NCI-H2107 (cell line): ENCODE results near the gene PMEPA1.

Experiments used
- DNase-seq: peaks from one replicate; lab custom pipeline; 2025; lab: John Stamatoyannopoulos, UW

PMEPA1 gene

DNA sequence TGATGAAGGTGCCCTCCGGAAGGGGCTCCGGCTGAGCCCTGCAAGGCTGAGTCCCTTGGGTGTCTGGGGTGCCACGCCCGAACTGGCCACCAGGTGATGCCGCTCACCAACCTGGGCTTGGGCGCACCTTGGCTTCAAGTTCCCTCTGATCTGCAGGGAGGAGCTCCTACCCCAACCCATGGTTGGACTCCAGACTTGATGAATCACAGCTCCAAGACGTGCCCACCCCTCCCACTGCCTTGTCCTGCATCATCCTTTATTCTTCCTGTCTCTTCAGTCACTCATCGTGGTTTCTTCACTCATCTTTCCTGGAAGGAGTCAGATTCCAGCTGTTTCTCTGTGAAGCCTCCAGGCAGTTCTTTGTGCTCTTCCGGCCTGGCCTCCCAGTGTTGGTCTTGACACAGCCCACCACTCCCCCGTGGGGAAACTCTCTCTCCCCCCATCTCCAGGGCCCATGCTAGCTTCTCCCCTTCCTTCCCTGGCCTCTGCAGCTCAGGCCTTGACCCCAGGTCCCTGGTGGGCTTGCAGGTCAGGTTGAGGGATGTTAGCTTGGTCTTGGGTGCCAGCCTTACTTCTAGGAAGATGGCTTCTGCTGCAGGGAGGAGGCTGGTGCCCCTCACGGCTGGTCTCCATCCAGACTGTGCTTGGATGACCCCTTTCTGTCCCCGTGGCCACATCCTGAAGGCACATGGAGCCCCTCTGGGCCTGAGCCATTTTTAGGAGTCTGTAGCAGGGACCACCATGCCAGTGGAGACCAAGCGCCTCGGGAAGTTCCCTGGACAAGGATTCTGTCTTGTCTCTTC, 87.0 kb downstream of the PMEPA1 start:
- no peak for DNase-seq

DNA sequence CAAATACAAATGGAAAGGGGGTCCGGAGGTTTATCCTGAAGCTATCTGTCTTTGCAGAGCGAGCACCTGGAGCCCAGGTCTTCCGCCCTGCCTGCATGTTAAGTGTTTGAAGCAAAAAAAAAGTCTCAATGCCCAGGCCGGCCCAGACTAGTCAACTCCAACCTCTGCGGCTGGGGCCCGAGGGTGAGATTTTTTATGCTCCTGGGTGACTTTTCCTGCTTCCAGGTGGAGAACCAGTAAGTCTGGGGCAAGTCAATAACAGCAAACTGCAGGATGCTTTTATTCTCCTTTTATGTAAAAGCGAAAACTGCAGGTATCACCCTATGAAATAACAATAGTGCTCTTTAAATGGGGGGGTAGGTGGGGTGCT, 87.6 kb downstream of the PMEPA1 start:
- no peak for DNase-seq

DNA sequence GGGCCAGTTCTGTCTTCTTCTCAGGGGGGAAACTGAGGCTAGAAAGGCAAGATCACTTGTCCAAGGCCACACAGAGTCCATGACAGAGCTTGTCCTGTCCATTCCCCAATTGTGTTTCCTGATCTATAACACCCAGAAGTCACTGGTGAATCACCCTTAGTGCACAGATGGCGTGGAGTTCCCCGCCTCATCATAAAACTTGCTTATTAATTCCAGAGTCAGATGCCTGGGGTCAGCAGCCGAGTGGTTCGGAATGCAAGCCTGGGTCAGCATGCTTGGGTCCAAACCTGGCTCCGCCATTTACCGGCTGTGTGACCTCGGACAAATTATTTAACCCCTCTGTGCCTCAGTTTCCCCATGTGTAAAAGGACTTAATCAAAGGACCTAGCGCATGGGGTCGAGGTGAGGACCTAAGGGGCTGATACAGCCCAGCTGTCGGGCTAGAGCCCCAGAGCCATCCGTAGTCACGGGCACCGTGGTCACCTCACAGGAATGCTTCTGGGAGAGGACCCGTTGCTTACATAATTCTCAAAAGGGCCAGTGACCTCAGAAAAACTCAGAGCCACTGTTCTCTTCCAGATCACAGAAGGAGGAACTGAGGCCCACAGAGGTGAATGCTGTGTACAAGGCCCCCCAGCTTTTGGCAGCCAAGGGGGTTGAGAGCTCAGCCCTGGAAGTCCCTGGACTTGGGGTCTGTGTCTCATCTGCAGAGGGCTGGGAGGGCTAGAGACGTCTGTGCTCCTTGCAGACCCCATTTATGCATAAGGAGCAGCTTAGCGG, 88.2 kb downstream of the PMEPA1 start:
- DNase-seq = no peak

DNA sequence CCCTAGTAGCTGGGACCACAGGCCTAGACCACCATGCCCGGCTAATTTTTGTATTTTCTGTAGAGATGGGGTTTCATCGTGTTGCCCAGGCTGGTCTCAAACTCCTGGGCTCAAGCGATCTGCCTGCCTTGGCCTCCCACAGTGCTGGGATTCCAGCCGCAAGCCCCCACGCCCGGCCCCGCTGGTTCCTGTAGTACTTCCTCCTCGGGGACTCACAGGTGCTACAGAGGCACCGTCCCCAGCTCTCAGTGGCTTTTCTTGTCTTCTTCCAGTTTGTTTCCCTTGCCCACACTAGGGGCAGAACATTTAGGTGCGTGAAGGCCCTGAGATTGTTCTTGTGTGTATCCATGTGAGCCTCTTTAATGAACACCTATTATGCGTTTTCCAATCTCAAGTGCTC, 88.8 kb downstream of the PMEPA1 start:
- no peak for DNase-seq

DNA sequence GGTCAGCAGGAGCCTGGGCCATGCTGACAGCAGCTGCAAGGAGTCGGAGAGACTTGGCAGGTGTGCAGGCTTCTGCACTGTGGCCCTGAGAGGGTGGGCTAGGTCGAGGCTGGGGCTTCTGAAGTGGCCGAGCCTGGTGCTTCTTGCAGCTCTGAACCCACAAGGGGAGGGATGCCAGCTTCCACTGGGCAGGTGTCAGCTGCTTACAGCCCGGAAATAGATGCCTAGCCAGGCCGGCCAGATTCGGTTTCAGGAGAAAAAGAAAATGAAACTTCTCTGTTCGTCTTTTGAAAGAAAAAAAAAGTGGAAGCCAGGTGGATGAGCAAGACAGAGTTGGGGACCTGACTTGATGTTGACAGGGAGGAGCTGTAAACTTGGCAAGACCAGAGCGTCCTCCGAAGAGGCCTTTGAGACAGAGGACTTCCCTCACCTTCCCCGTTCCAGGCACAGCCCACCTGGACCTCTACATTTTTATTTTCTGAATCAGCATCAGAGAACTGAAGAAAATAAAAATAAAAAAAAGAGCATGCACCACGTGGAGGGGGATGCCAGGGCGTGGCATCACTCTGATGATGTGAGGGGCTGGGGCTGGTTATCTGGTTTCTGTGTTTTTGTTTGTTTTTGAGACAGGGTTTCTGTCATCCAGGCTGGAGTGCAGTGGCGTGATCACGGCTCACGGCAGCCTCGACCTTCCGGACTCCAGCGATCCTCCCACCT, 89.4 kb downstream of the PMEPA1 start, which contains the start of gene ZBP1:
Gene ZBP1, minus strand, starts transcription at position 153 of the 717 bp plus-strand sequence. Its CDS starts 131 bp downstream, at position 22.
- no peak for DNase-seq

DNA sequence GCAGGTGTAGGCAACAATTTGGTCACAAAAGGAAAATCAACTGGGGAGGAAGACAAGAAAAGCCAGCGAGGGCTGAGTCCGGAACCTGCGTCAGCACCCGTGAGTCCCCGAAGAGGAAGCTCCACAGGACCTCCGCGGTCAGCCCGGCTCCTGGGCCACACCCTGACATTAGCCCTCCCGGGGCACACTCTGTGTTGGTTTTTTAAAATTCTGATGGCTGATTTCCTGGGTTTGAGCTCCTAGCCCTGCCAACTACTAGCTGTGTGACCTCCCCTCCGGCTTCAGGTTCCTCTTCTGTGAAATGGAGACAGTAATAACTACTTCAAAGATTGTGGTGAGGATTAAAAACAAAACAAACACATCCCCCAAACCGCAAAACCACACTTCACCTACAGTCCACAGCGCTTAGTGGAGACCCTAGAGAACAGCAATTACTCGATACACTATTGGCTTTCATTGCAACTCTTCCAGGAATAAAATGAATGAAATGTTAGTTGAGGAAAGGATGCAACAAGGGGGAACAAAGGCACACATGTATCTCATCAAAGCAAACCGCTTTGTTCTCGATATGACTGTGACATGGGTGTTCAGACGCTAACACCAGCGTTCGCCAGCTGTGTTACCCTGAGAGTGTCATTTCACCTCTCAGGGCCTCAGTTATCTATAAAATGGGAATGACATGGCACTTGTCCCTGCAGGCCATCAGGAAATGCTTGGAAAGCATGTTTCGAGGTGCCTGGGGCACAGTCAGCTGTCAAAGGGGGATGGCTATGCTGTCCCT, 90.6 kb downstream of the PMEPA1 start:
- no peak for DNase-seq

DNA sequence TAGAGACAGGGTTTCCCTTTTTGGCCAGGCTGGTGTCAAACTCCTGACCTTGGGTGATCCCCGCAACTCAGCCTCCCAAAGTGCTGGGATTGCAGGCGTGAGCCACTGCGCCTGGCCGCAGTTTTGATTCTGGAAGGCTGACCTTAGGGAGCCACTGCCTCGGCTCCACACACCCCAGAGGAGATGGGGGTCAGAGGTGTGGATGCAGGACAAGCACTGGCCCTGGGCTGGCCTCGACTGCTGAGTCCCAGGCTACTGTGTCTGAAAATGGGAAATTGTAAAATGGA, 91.1 kb downstream of the PMEPA1 start:
- DNase-seq = no peak

DNA sequence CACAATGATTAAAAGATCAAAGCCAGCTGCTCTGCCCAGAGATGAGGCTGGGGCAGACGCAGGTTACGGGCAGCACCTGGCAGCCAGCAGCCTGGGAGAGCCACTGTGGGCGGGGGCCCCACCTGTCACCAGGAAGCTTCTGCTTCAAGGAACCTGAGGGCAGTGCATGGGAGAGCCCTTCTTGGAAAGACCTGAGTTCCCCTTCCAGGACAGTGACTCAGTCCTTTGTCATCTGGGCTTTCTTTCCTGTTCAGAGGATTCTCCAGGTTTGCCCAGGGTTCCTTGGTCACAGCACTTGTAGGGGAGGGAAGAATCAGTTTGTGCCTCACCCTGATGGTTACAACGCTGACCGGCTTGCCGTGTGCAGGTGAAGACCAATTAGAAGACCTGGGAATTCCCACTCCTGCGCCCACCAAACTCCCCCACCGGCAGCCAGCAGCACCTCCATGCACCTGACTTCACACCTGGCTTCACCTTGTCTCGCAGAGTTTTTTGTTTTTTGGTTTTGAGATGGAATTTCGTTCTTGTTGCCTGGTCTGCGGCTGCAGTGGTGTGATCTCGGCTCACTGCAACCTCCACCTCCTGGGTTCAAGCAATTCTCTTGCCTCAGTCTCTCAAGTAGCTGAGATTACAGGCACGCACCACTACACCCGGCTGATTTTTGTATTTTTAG, 91.6 kb downstream of the PMEPA1 start:
- no peak for DNase-seq

DNA sequence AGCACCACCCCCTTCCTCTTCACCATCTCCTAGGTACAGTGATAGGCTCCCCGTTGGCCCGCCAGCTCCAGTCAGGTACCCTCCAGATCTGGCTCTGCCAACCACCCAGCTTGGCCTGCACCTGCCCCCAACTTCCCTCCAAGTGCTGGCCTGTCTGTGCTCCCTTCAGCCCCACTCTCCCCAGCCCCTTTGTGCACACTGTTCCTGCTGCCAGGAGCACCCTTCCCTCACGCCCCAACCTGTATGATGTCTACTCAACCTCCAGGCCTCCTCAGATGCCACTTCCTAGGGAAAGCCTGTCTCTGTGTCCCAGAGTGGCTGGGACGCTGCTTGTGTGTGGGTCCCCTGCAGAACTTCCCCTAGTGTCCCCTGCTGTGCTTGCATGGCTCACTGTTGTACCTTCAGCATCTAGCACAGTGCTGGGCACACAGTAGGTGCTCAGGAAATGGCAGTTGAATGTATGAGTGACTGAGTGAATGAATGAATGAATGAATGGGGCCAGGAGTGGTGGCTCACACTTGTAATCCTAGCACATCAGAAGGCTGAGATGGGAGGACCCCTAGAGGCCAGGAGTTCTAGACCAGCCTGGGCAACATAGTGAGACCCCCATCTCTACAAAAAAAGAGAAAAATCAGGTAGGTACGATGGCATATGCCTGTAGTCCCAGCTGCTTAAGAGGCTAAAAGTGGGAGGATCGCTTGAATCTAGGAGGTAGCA, 92.6 kb downstream of the PMEPA1 start:
- no peak for DNase-seq

DNA sequence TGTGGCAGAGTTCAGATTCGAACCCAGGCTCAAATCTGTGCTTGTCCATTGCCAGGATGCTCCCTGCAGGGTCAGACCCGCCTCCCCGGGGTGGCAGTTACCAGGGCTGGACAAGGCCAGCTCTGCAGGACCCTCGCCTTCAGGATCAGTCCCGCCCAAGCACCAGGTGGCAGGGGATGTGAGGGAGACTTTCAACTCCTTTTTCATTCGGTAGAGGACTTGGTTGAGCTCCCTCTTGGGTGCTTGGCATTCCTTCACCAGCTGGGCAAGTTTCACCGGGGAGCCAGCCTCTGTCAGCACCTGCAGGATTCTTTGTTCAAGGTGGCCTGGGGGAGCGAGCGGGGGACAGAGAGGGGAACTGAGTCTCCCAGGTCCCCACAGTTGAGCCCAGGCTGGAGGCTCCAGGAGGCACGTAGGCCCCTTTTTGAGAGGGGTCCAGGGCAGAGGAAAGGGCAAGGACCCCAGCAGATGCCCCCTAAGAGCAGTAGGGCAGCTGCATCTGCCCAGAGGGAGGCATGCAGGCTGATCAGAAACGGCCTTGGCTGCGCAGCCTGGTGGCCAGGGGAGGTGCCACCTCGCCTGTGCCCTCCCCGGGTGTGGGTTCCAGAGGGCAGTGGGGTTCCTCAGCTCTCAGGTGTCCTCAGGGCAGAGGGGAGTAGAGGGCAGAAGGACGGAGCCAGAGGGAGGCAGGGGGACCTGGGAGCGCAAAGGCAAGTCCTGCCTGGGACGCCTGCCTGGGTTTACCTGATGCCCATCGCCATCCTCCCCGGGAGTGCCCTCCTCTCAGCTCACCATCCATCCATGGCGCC, 93.5 kb downstream of the PMEPA1 start:
- no peak for DNase-seq

DNA sequence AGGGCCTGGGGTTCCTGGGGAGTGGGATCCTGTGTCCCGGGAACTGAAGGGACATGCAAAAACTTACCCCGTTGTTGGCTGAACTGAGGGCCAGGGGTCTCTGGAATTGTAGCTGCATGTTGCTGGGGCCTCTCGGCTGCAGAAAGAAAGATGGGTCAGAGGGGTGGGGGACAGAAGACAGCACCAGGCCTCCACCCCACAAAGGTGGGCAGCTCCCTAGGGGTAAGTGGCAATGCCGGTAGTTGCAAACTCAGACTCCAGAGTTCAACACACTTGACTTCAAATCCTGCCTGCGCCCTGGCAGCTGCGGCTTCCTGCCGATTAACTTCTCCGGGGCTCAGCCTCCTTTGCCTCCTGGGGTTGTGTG, 94.4 kb downstream of the PMEPA1 start:
- no peak for DNase-seq

DNA sequence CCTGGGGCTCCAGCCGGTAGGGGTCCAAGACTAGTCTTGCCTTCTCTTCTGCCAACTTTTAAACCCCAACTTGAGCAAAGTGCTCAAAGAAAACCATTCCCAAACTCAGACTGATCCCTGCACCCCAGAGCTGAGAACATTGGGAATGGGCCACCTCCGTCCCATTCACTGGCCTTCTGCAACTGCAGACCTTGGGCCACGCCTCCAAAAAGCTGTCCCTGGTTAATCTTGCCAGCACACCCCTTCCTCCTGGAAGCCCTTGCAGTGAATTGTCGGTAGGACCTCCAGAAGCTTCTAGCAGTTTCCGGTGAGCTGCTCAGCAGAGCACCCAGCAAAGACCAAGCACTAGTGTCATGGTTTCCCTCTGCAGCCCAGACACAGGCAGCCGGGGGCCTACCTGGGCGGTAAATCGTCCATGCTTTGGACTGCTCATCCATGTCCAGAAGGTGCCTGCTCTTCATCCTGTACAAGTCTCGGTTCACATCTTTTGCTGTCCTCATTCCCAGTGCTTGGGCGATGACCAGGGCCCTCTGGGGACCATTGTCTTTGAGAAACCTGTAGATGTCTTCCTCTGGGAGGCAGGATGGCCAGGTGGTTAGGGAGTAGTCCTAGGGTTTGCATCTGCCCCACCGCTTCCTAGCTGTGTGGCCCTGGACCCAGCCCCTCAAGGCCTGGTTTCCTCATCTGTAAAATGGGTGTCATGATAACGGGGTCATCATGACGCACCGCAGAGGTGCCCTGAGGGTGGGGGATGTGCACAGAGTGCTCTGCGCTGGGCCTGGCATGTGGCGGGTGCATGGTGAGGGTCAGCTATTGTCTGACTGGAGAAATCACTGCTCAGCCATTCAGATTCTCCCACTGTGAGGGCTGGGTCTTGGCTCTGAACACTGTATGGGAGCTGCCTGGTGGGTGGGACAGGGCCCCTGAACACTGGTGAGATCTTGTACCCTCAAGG, 95.0 kb downstream of the PMEPA1 start:
- DNase-seq = no peak

DNA sequence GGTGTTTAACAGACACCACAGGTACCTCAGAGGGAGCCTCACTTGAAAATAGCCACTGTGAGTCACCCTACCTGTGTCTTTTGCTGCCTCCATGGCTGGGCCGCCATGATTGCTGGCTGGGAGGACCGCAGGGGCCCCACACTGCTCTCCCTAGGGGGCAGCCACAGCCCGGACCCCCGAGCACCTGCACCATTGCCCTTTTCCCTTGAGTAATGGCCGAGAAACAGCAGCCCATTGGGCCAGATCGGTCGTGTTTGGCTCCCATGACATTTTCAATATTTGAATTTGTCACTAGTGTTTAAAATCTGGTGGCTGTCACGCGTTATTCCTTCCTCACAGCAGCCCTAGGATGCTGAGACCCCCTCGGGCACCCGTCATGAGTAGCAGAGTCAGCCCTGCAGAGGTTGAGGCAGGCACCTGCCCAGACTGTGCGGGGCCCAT, 96.3 kb downstream of the PMEPA1 start:
- DNase-seq = no peak

DNA sequence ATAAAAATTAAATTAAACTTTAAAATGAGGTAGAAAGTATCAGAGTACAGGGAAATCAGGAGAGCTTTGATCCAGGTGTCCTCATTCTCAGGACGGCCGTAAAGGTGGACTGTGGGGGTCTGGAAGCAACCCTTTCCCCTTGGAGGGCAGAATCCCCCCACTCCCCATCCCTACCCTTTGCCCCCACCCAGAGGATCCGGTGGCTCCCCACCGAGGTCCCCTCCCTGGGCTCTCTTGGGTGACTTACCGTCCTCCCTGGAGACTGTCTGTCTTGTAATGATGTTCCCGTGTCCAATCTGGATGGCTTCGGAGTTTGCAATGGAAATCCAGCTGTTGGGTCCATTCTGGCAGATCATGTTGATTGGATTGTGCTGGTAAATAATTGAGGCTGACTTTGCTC, 96.9 kb downstream of the PMEPA1 start:
- no peak for DNase-seq

DNA sequence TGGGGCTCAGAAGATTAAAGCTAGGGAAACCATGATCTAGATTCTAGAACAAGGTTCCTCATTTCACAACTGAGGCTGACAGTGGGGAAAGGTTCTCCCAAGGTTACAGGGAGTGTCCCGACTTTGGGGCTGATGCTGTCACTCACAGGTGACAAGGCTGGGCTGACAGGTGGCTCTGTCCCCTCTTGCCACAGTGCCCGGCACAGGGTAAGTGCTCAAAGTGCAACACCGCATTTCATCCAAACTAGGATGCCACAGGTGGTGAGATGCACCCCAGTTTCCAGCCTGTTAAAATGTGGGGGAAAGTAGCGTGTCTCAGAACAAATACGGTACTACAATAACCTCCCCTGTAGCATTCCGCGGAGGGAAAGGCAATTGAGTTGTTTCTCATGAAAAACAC, 97.4 kb downstream of the PMEPA1 start:
- DNase-seq = no peak

DNA sequence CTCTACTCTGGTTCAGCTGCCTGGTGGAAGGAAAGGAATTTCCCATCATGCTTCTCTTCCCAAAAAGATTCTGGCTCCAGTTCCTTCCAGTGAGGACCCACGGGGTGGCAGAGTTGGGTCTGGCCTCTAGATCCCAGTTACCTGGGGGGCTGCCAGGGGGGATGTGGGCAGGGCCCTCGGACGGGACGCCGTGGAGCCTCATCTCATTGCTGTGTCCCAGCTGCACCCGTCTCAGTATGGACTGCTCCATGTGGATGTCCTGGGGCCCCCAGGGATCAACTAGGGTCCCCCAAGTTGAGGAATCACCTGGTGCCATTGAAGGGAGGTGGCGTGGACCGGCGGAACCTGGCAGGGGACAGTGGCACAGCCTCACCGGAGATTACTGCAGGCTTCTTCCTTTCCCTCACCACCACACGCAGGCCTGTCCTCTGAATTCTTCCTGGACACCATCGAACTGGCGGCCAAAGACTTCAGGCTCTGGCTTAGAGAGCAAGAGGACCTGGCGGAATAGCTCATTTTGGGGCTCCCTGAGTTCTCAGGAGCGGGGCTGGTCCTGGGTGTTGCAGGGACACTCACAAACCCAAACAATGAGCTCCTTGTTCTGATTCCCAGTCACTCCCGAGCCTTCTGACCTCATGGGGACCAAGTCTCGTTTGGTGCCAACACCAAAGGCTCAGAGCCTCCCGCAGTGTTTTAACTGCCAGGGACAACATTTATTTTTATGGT, 98.1 kb downstream of the PMEPA1 start:
- DNase-seq = no peak

DNA sequence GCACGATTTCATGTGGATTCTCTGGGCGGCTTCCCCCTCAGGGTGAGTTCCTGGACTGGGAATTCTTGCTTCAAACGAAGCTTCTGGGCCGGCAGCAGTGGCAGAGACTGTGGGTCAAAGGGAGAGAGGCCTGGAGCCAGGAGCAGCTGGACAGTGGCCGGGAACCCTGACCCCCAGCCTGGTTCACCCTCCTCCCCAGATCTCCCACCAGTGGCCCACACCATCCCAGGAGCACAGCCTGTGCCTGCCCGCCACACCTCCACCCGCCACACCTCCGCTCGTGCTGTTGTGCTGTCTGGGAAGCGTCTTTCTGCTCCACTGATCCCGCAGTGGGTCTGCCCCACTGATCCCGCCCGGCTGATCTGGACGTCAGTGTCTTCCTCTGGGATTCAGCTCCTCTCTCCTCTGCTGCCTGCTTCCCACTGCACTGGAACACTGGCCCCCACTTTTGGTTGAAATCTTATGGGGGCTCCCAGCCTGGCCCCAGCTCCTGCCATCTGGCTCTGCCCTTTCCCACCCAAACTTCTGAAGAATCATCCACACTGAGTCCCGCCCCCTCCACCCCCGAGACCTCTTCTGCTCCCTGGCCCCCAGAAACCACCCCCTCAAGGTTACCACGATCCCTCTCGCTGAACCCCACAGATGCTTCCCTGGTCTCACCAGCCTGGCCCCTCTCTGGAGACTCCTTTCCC, 99.4 kb downstream of the PMEPA1 start:
- DNase-seq = no peak

DNA sequence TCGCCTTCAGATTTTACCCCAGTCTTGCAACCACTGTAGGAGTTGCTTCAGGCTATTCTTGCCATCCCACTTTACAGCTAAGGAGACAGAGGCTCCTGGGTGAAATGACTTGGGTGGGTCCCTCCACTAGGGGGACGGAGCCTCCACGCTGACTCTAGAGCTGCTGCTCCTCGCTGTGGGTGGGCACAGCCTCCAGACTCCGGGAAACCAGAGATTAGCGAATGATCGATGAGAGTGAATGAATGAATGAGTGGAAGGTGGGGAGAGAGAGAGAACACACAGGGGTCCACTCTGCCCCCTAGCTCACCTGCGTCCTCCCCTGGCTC, 100.0 kb downstream of the PMEPA1 start:
- no peak for DNase-seq
